ENCODE results near the gene PABPN1L. TPM values are rescaled to one million over a fixed set of nuclear protein-coding genes. Genes with fewer than 3 reads are reported as not detected.

Gene PABPN1L
- total RNA-seq, 1 donor from 2014 or later, result not detected

GRCh38 chr16:88839745-88840599, 26.5 kb downstream of the PABPN1L start:
- FAIRE-seq (no peak), DNase-seq (ENCODE audit: low read depth) (no peak)
- Histone ChIP-seq H3K4me2 (ENCODE audit: low read length) (no peak overlapping the region), H3K9me3 (ENCODE audit: insufficient read depth, low read depth, low read length) (no peaks in the 10 kb centered on the region), H3K36me3 (ENCODE audit: insufficient read depth, low read length) (no peaks in the 10 kb centered on the region), H3K4me1 (ENCODE audit: insufficient read depth, low read length) (no peaks in the 10 kb centered on the region), H2AFZ (ENCODE audit: low read depth, low read length) (no peak overlapping the region), H3K27ac (ENCODE audit: low read depth, low read length) (no peak overlapping the region), H3K4me3 (ENCODE audit: insufficient read depth, low read depth, low read length) (no peak overlapping the region), H3K27me3 (ENCODE audit: insufficient read depth, low read length) (no peaks in the 10 kb centered on the region), H3K79me2 (ENCODE audit: insufficient read depth, low read length) (no peaks in the 10 kb centered on the region), H4K20me1 (ENCODE audit: insufficient read depth, low read length) (peaks cover 23% of the 10 kb centered on the region), H3K9ac (ENCODE audit: low read length) (no peak overlapping the region)
- peaks cover 19% of the 10 kb centered on the region for H3K36me3 Mint-ChIP-seq (ENCODE audit: low read depth, unreplicated experiment)
- TF ChIP-seq EZH2 (IDR thresholded peaks at IDR 0.05; ENCODE audit: insufficient read depth, low read length) (no peak), CTCF (IDR thresholded peaks at IDR 0.05; ENCODE audit: insufficient read depth, low read depth, low read length) (no peak)
- no peaks in the 10 kb centered on the region for H3K27me3 Mint-ChIP-seq (ENCODE audit: low read depth, unreplicated experiment)
- H3K27ac Mint-ChIP-seq (ENCODE audit: unreplicated experiment), result no peak overlapping the region
- H3K4me3 Mint-ChIP-seq (ENCODE audit: unreplicated experiment), result no peak overlapping the region
- no peaks in the 10 kb centered on the region for H3K4me1 Mint-ChIP-seq (ENCODE audit: low read depth, unreplicated experiment)
- no peaks in the 10 kb centered on the region for H3K9me3 Mint-ChIP-seq (ENCODE audit: unreplicated experiment)

- FAIRE-seq, result no peak
- no peaks in the 10 kb centered on the region for H3K36me3 ChIP-seq (ENCODE audit: insufficient read depth, low read length)
- TF ChIP-seq EZH2 (IDR thresholded peaks at IDR 0.05; ENCODE audit: insufficient read depth, low read length), result no peak
- no peak for TF ChIP-seq CTCF (IDR thresholded peaks at IDR 0.05; ENCODE audit: insufficient read depth, low read depth, low read length)
- no peak overlapping the region for H3K27ac ChIP-seq (ENCODE audit: low read depth, low read length)
- H2AFZ ChIP-seq (ENCODE audit: low read depth, low read length), result no peak overlapping the region
- Mint-ChIP-seq H3K4me3 (ENCODE audit: unreplicated experiment) (no peak overlapping the region), H3K27ac (ENCODE audit: unreplicated experiment) (no peak overlapping the region), H3K4me1 (ENCODE audit: low read depth, unreplicated experiment) (no peaks in the 10 kb centered on the region), H3K9me3 (ENCODE audit: unreplicated experiment) (no peaks in the 10 kb centered on the region), H3K27me3 (ENCODE audit: low read depth, unreplicated experiment) (no peaks in the 10 kb centered on the region), H3K36me3 (ENCODE audit: low read depth, unreplicated experiment) (peaks cover 16% of the 10 kb centered on the region)
- H3K9ac ChIP-seq (ENCODE audit: low read length), result no peak overlapping the region
- H3K79me2 ChIP-seq (ENCODE audit: insufficient read depth, low read length), result no peaks in the 10 kb centered on the region
- H3K27me3 ChIP-seq (ENCODE audit: insufficient read depth, low read length), result no peaks in the 10 kb centered on the region
- no peaks in the 10 kb centered on the region for H3K9me3 ChIP-seq (ENCODE audit: insufficient read depth, low read depth, low read length)
- H3K4me3 ChIP-seq (ENCODE audit: insufficient read depth, low read depth, low read length), result no peak overlapping the region
- DNase-seq (ENCODE audit: low read depth), result no peak
- peaks cover 15% of the 10 kb centered on the region for H4K20me1 ChIP-seq (ENCODE audit: insufficient read depth, low read length)
- H3K4me1 ChIP-seq (ENCODE audit: insufficient read depth, low read length), result no peaks in the 10 kb centered on the region
- H3K4me2 ChIP-seq (ENCODE audit: low read length), result no peak overlapping the region
Measured at GRCh38 chr16:88839026-88839529, 27.4 kb downstream of the PABPN1L start.

GRCh38 chr16:88838566-88838965, 27.9 kb downstream of the PABPN1L start:
- DNase-seq (ENCODE audit: low read depth) (no peak), FAIRE-seq (no peak)
- H3K9ac ChIP-seq (ENCODE audit: low read length), result no peak overlapping the region
- H3K36me3 ChIP-seq (ENCODE audit: insufficient read depth, low read length), result no peaks in the 10 kb centered on the region
- H3K27me3 ChIP-seq (ENCODE audit: insufficient read depth, low read length), result no peaks in the 10 kb centered on the region
- no peak overlapping the region for H3K4me3 ChIP-seq (ENCODE audit: insufficient read depth, low read depth, low read length)
- Mint-ChIP-seq H3K27me3 (ENCODE audit: low read depth, unreplicated experiment) (no peaks in the 10 kb centered on the region), H3K4me3 (ENCODE audit: unreplicated experiment) (no peak overlapping the region), H3K9me3 (ENCODE audit: unreplicated experiment) (no peaks in the 10 kb centered on the region), H3K4me1 (ENCODE audit: low read depth, unreplicated experiment) (no peaks in the 10 kb centered on the region), H3K36me3 (ENCODE audit: low read depth, unreplicated experiment) (peaks cover 16% of the 10 kb centered on the region), H3K27ac (ENCODE audit: unreplicated experiment) (no peak overlapping the region)
- H3K9me3 ChIP-seq (ENCODE audit: insufficient read depth, low read depth, low read length), result no peaks in the 10 kb centered on the region
- H4K20me1 ChIP-seq (ENCODE audit: insufficient read depth, low read length), result peaks cover 12% of the 10 kb centered on the region
- no peaks in the 10 kb centered on the region for H3K79me2 ChIP-seq (ENCODE audit: insufficient read depth, low read length)
- no peak overlapping the region for H2AFZ ChIP-seq (ENCODE audit: low read depth, low read length)
- no peak for TF ChIP-seq EZH2 (IDR thresholded peaks at IDR 0.05; ENCODE audit: insufficient read depth, low read length)
- TF ChIP-seq CTCF (IDR thresholded peaks at IDR 0.05; ENCODE audit: insufficient read depth, low read depth, low read length), result no peak
- no peak overlapping the region for H3K27ac ChIP-seq (ENCODE audit: low read depth, low read length)
- H3K4me2 ChIP-seq (ENCODE audit: low read length), result no peak overlapping the region
- H3K4me1 ChIP-seq (ENCODE audit: insufficient read depth, low read length), result no peaks in the 10 kb centered on the region

All from astrocyte (in vitro differentiated cells and primary cell).